ENCODE data around the gene NDRG2. TPM values are rescaled to one million over a fixed set of nuclear protein-coding genes. Genes with fewer than 3 reads are reported as not detected.

NDRG2 gene
- total RNA-seq, 1 experiment from 2014 or later: 18.9 TPM

DNA sequence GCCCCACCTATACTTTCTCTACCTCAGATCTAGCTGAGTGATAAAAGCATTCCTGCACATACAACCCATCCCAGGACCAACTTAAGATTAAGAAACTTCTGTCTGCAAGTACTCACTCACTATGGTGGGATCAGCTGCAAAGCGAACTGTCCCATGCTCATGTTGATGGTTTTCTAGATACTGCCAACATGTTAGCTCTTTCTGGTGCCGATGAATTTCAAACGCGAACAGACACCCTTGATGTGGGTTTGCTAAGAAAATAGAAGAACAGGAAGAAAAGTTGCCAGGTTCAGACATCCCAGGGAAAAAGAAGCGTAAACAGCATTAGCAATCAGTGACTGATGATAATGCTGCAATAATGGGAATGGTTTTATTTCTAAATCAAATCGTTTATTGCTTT is 27.3 kb downstream of the NDRG2 start:
- Histone ChIP-seq H3K27ac (ENCODE audit: low read depth, low read length) (no peak overlapping the region), H3K27me3 (ENCODE audit: insufficient read depth, low read length) (no peaks in the 10 kb centered on the region), H3K4me3 (replicated peaks in 1 of 2; ENCODE audit: low read depth in 1 of 2, low read length in 2 of 2) (no peak overlapping the region), H3K79me2 (ENCODE audit: insufficient read depth, low read length) (peaks cover 7% of the 10 kb centered on the region; the same call in 1 of the 2 replicates), H3K36me3 (ENCODE audit: control insufficient read depth in 1 of 2, insufficient read depth in 2 of 2, low read length in 2 of 2) (peaks cover 24 to 38% of the 10 kb centered on the region in 2 experiments; a peak in 3 of 4 replicates), H3K4me2 (ENCODE audit: low read length) (no peak overlapping the region), H3K4me1 (ENCODE audit: control insufficient read depth in 1 of 2, insufficient read depth in 2 of 2, low read length in 2 of 2) (peaks cover 7 to 13% of the 10 kb centered on the region in 2 experiments; a peak in 3 of 4 replicates), H3K9me3 (ENCODE audit: control insufficient read depth in 1 of 2, insufficient read depth in 1 of 2, low read depth in 1 of 2, low read length in 2 of 2) (no peaks in the 10 kb centered on the region), H3K9ac (ENCODE audit: low read length) (no peak overlapping the region), H4K20me1 (ENCODE audit: insufficient read depth) (no peaks in the 10 kb centered on the region), H3K9me2 (ENCODE audit: insufficient read depth) (no peaks in the 10 kb centered on the region), H2AFZ (ENCODE audit: low read depth, low read length, poor library complexity, severe bottlenecking) (no peak overlapping the region)
- no peak for ATAC-seq
- ChIA-PET RAD21 (ENCODE audit: low non-redundant PET in 1 of 2, low total read pairs in 2 of 2, uncharacterized antibody in 2 of 2, unreplicated experiment in 2 of 2) (no interaction called here), CTCF (interaction anchor here (0.9 to 2.7 kb wide), 4 partner anchors 10 to 140 kb away, joined by 3 to 15 read pairs (median 6); no protein-coding TSS in a partner anchor), POLR2A (no interaction called here)
- TF ChIP-seq EZH2 (IDR thresholded peaks at IDR 0.05): no peak
- no peak for TF ChIP-seq EZH2phosphoT487 (IDR thresholded peaks at IDR 0.05; ENCODE audit: borderline replicate concordance)
- TF ChIP-seq ZFX (IDR thresholded peaks at IDR 0.05): no peak
- TF ChIP-seq TCF7L2 (IDR thresholded peaks at IDR 0.05; ENCODE audit: borderline replicate concordance, extremely low read depth, insufficient read depth, insufficient read length): no peak
- TF ChIP-seq, protein P1, sequence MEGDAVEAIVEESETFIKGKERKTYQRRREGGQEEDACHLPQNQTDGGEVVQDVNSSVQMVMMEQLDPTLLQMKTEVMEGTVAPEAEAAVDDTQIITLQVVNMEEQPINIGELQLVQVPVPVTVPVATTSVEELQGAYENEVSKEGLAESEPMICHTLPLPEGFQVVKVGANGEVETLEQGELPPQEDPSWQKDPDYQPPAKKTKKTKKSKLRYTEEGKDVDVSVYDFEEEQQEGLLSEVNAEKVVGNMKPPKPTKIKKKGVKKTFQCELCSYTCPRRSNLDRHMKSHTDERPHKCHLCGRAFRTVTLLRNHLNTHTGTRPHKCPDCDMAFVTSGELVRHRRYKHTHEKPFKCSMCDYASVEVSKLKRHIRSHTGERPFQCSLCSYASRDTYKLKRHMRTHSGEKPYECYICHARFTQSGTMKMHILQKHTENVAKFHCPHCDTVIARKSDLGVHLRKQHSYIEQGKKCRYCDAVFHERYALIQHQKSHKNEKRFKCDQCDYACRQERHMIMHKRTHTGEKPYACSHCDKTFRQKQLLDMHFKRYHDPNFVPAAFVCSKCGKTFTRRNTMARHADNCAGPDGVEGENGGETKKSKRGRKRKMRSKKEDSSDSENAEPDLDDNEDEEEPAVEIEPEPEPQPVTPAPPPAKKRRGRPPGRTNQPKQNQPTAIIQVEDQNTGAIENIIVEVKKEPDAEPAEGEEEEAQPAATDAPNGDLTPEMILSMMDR (IDR thresholded peaks at IDR 0.05 in 2 of 3, conservative IDR thresholded peaks at IDR 0.05 in 1 of 3; ENCODE audit: borderline replicate concordance in 1 of 3, insufficient read depth in 1 of 3, low read depth in 2 of 3, low read length in 2 of 3): no peak
- no peak for TF ChIP-seq ELF1 (IDR thresholded peaks at IDR 0.05; ENCODE audit: borderline replicate concordance, low read depth)
- TF ChIP-seq POLR2A (IDR thresholded peaks at IDR 0.05; ENCODE audit: borderline replicate concordance, extremely low read depth, insufficient read depth, insufficient read length): no peak
- no peak for DNase-seq (ENCODE audit: low read depth, low spot score)
- BruUV-seq (replicated peaks): no TSS peak
- intact Hi-C loops (cut with micrococcal nuclease): no loop called here

DNA sequence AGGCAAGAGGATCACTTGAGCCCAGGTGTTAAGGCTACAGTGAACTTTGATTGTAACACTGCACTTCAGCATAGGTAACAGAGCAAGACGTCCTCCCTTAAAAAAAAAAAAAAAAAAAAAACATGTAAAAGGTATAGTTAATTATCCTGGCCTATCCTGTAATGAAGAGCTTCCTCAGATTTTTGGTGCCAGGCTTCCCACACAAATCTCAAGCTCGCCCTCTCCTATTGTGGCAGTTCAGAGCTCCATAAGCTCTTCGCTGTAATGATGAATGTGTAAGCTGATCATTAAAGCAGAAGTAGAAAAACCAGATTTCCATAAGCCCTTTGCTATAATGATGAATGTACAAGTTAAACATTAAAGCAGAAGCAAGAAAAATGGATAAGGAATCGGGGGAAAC is 27.7 kb downstream of the NDRG2 start:
- H3K27me3 ChIP-seq (ENCODE audit: insufficient read depth, low read length): no peaks in the 10 kb centered on the region
- TF ChIP-seq FOSL1 (IDR thresholded peaks at IDR 0.05; ENCODE audit: low read depth): no peak
- TF ChIP-seq, protein P2, sequence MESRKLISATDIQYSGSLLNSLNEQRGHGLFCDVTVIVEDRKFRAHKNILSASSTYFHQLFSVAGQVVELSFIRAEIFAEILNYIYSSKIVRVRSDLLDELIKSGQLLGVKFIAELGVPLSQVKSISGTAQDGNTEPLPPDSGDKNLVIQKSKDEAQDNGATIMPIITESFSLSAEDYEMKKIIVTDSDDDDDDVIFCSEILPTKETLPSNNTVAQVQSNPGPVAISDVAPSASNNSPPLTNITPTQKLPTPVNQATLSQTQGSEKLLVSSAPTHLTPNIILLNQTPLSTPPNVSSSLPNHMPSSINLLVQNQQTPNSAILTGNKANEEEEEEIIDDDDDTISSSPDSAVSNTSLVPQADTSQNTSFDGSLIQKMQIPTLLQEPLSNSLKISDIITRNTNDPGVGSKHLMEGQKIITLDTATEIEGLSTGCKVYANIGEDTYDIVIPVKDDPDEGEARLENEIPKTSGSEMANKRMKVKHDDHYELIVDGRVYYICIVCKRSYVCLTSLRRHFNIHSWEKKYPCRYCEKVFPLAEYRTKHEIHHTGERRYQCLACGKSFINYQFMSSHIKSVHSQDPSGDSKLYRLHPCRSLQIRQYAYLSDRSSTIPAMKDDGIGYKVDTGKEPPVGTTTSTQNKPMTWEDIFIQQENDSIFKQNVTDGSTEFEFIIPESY (IDR thresholded peaks at IDR 0.05; ENCODE audit: extremely low read depth, insufficient replicate concordance, low read length): no peak
- no peak for TF ChIP-seq ZNF274 (IDR thresholded peaks at IDR 0.05; ENCODE audit: low read depth, low read length)
- no peak for TF ChIP-seq YY1 (IDR thresholded peaks at IDR 0.05; ENCODE audit: extremely low read depth, insufficient replicate concordance, low read depth, low read length)
- no peak for TF ChIP-seq RAD21 (IDR thresholded peaks at IDR 0.05; ENCODE audit: low read depth)
- TF ChIP-seq CBX3 (IDR thresholded peaks at IDR 0.05; ENCODE audit: low read depth): no peak
- TF ChIP-seq SP1 (IDR thresholded peaks at IDR 0.05; ENCODE audit: low read depth): no peak
- no peak for TF ChIP-seq EZH2 (IDR thresholded peaks at IDR 0.05)
- DNase-seq (ENCODE audit: low read depth, low spot score) (no peak), ATAC-seq (no peak)
- no TSS peak for BruUV-seq (replicated peaks)
- H3K27ac ChIP-seq (ENCODE audit: low read depth, low read length): no peak overlapping the region
- peaks cover 11% of the 10 kb centered on the region for H3K79me2 ChIP-seq (ENCODE audit: insufficient read depth, low read length)
- ChIA-PET RAD21 (ENCODE audit: low non-redundant PET in 1 of 2, low total read pairs in 2 of 2, uncharacterized antibody in 2 of 2, unreplicated experiment in 2 of 2) (no interaction called here), CTCF (interaction anchor here (0.9 to 1.6 kb wide), 2 partner anchors 11 to 18 kb away, joined by 3 to 7 read pairs; no protein-coding TSS in a partner anchor), POLR2A (no interaction called here)
- H3K4me3 ChIP-seq (replicated peaks in 1 of 2; ENCODE audit: low read depth in 1 of 2, low read length in 2 of 2): no peak overlapping the region
- no peak overlapping the region for H3K9ac ChIP-seq (ENCODE audit: low read length)
- peaks cover 29 to 43% of the 10 kb centered on the region in 2 experiments; a peak in 3 of 4 replicates for H3K36me3 ChIP-seq (ENCODE audit: control insufficient read depth in 1 of 2, insufficient read depth in 2 of 2, low read length in 2 of 2)
- H3K9me3 ChIP-seq (ENCODE audit: control insufficient read depth in 1 of 2, insufficient read depth in 1 of 2, low read depth in 1 of 2, low read length in 2 of 2): no peaks in the 10 kb centered on the region
- H2AFZ ChIP-seq (ENCODE audit: low read depth, low read length, poor library complexity, severe bottlenecking): no peak overlapping the region
- H3K9me2 ChIP-seq (ENCODE audit: insufficient read depth): no peaks in the 10 kb centered on the region
- no peaks in the 10 kb centered on the region for H4K20me1 ChIP-seq (ENCODE audit: insufficient read depth)
- peaks cover 7 to 13% of the 10 kb centered on the region in 2 experiments; a peak in 3 of 4 replicates for H3K4me1 ChIP-seq (ENCODE audit: control insufficient read depth in 1 of 2, insufficient read depth in 2 of 2, low read length in 2 of 2)
- H3K4me2 ChIP-seq (ENCODE audit: low read length): no peak overlapping the region
- intact Hi-C loops (cut with micrococcal nuclease): no loop called here

Data from HCT116 (cell line).